ENCODE results near the gene NCBP2L.

- TF ChIP-seq CTCF (IDR thresholded peaks at IDR 0.05; ENCODE audit: low read depth, low read length, poor library complexity, severe bottlenecking) (no peak), EZH2phosphoT487 (IDR thresholded peaks at IDR 0.05; ENCODE audit: borderline replicate concordance, low read length) (no peak)
Observed at GRCh38 chrX:107730991-107731766, 46.4 kb upstream of the NCBP2L start.
